NCI-H2227 (cell line): Measurements from ENCODE around the gene RCAN2.
A peak's percentile ranks its signal among the peaks of the same experiment; 100 is the strongest.
"Not testable (repeated sequence)": the region's sequence is repeated elsewhere in the genome, so short reads cannot be mapped to it uniquely, and the experiment has no call there.

ENCODE experiments used
- DNase-seq: peaks from one replicate; lab custom pipeline; 2025; ENCODE audit not compliant: unreplicated experiment; lab: John Stamatoyannopoulos, UW

Gene RCAN2

GRCh38 chr6:46338131-46338530 lies 153.1 kb downstream of the RCAN2 start:
- no peak for DNase-seq

- DNase-seq: no peak
Observed at GRCh38 chr6:46334442-46334841, 156.8 kb downstream of the RCAN2 start.

- DNase-seq: no peak
Observed at GRCh38 chr6:46333481-46333880, 157.8 kb downstream of the RCAN2 start.

GRCh38 chr6:46332448-46332847 lies 158.8 kb downstream of the RCAN2 start:
- DNase-seq: not testable (repeated sequence)

GRCh38 chr6:46331461-46331860 lies 159.8 kb downstream of the RCAN2 start:
- no peak for DNase-seq

GRCh38 chr6:46329568-46329967 lies 161.7 kb downstream of the RCAN2 start:
- no peak for DNase-seq

- DNase-seq: no peak
Observed at GRCh38 chr6:46327779-46328178, 163.5 kb downstream of the RCAN2 start.

- peak; percentile 96 for DNase-seq
Observed at GRCh38 chr6:46325561-46326530, 165.4 kb downstream of the RCAN2 start.

- DNase-seq: no peak
Observed at GRCh38 chr6:46324706-46325105, 166.5 kb downstream of the RCAN2 start.

- DNase-seq: peak; percentile 7
Observed at GRCh38 chr6:46323966-46324622, 167.2 kb downstream of the RCAN2 start.

- no peak for DNase-seq
Observed at GRCh38 chr6:46323312-46323965, 167.8 kb downstream of the RCAN2 start.

- no peak for DNase-seq
Observed at GRCh38 chr6:46320505-46320904, 170.7 kb downstream of the RCAN2 start.

GRCh38 chr6:46315589-46315988 lies 175.7 kb downstream of the RCAN2 start:
- DNase-seq: no peak

- DNase-seq: no peak
Observed at GRCh38 chr6:46312654-46313053, 178.6 kb downstream of the RCAN2 start.

- DNase-seq: no peak
Observed at GRCh38 chr6:46310196-46310595, 181.1 kb downstream of the RCAN2 start.

GRCh38 chr6:46306431-46306830 lies 184.8 kb downstream of the RCAN2 start:
- no peak for DNase-seq

GRCh38 chr6:46305833-46306232 lies 185.4 kb downstream of the RCAN2 start:
- DNase-seq: no peak

GRCh38 chr6:46305236-46305635 lies 186.0 kb downstream of the RCAN2 start:
- no peak for DNase-seq

- DNase-seq: no peak
Observed at GRCh38 chr6:46302816-46303215, 188.4 kb downstream of the RCAN2 start.

- no peak for DNase-seq
Observed at GRCh38 chr6:46302176-46302575, 189.1 kb downstream of the RCAN2 start.

- no peak for DNase-seq
Observed at GRCh38 chr6:46299253-46299652, 192.0 kb downstream of the RCAN2 start.

GRCh38 chr6:46296586-46296985 lies 194.7 kb downstream of the RCAN2 start:
- no peak for DNase-seq
